Endothelial cell of umbilical vein (primary cell): ENCODE data around the gene ZSWIM5. TPM values are rescaled to one million over a fixed set of nuclear protein-coding genes. Genes with fewer than 3 reads are reported as not detected.

Source experiments
- BruUV-seq: library from RNA; stranded (reverse); fragments of 400-500 nt; replicated peaks from 2 replicates; lab custom pipeline; 2021; lab: Mats Ljungman, UMichigan
- CTCF ChIA-PET: fragments of 300-600, 350-600 bp; sonication (Branson Sonifier 250); formaldehyde crosslinking; loops from one replicate; lab custom pipeline; 2021; ENCODE audit warnings: antibody characterized with exemption, inconsistent platforms; lab: Charles Lee
- POLR2A ChIA-PET: fragments of 300-600, 350-600 bp; sonication (Branson Sonifier 250); formaldehyde crosslinking; loops from one replicate; lab custom pipeline; 2021; ENCODE audit warnings: antibody characterized with exemption, inconsistent platforms; lab: Charles Lee
- DNase-seq: peaks from one replicate; pipeline ENCODE4 v3.0.0-alpha.2; 2011; ENCODE audit warnings: low read depth, low spot score
- FAIRE-seq: peaks from 2 replicates; lab custom pipeline; 2011; peaks lifted over from hg19 to GRCh38; lab: Jason Lieb, UNC
- H2AFZ ChIP-seq: 2 replicates; pipeline ENCODE4 v1.6.0; 2012; ENCODE audit warnings: low read depth, low read length, control low read depth, inconsistent platforms
- H3K27ac ChIP-seq: 2 replicates; pipeline ENCODE4 v1.5.1; 2011; ENCODE audit warnings: low read depth, mild to moderate bottlenecking, control low read depth, low read length, moderate library complexity; ENCODE audit not compliant: insufficient read depth
- H3K27me3 ChIP-seq, 2 experiments: 2 replicates each; pipeline versions ENCODE4 v1.6.0 to v1.6.1; 2011; ENCODE audit warnings: low read length in 2 of 2, mixed read lengths in 1 of 2; ENCODE audit not compliant: control insufficient read depth in 2 of 2, insufficient read depth in 2 of 2
- H3K36me3 ChIP-seq, 2 experiments: 2 replicates in 1 of 2; 3 replicates in 1 of 2; pipeline ENCODE4 v1.5.1; 2011; ENCODE audit warnings: low read length in 2 of 2, mild to moderate bottlenecking in 1 of 2, moderate library complexity in 1 of 2; ENCODE audit not compliant: control insufficient read depth in 2 of 2, insufficient read depth in 2 of 2; ENCODE audit errors: extremely low read depth in 1 of 2
- H3K4me1 ChIP-seq: 3 replicates; pipeline ENCODE4 v1.5.1; 2011; ENCODE audit warnings: mild to moderate bottlenecking, low read length; ENCODE audit not compliant: control insufficient read depth, insufficient read depth; ENCODE audit errors: extremely low read depth
- H3K4me2 ChIP-seq: 2 replicates; pipeline ENCODE4 v1.6.1; 2011; ENCODE audit warnings: low read length, control low read depth, mixed read lengths; ENCODE audit not compliant: insufficient read depth
- H3K4me3 ChIP-seq, 3 experiments: fragments of 200-600 bp in 1 of 3; sonication (generic), shearing (Covaris generic) in 1 of 3; replicated peaks in 1 of 3; 2 replicates each; pipeline ENCODE4 v1.5.1; 2011 to 2016; ENCODE audit warnings: control low read depth in 3 of 3, low read length in 3 of 3, mild to moderate bottlenecking in 2 of 3, inconsistent platforms in 1 of 3, low read depth in 1 of 3, moderate library complexity in 1 of 3; ENCODE audit not compliant: insufficient read depth in 1 of 3
- H3K79me2 ChIP-seq: 2 replicates; pipeline ENCODE4 v1.6.0; 2012; ENCODE audit warnings: low read length, inconsistent platforms; ENCODE audit not compliant: control insufficient read depth, insufficient read depth
- H3K9ac ChIP-seq: replicated peaks from 2 replicates; pipeline ENCODE3; 2011; ENCODE audit warnings: low read length, control low read depth; ENCODE audit not compliant: insufficient read depth; ENCODE audit errors: extremely low read depth
- H3K9me1 ChIP-seq: replicated peaks from 3 replicates; pipeline ENCODE4 v1.6.0; 2011; ENCODE audit warnings: mild to moderate bottlenecking, low read length; ENCODE audit not compliant: control insufficient read depth, insufficient read depth; ENCODE audit errors: extremely low read depth
- H3K9me3 ChIP-seq: replicated peaks from 2 replicates; pipeline ENCODE4 v1.5.1; 2012; ENCODE audit warnings: low read length, inconsistent platforms; ENCODE audit not compliant: control insufficient read depth, insufficient read depth
- H4K20me1 ChIP-seq: replicated peaks from 2 replicates; pipeline ENCODE3; 2011; ENCODE audit warnings: mild to moderate bottlenecking, low read length; ENCODE audit not compliant: control insufficient read depth, insufficient read depth; ENCODE audit errors: extremely low read depth
- CTCF ChIP-seq, 2 donors: IDR thresholded peaks; 1 replicate in 1 of 2; 2 replicates in 1 of 2; pipeline ENCODE4 v1.5.1; 2011; ENCODE audit warnings: low read length in 2 of 2, mild to moderate bottlenecking in 2 of 2, moderate library complexity in 2 of 2, control low read depth in 1 of 2, inconsistent platforms in 1 of 2, low read depth in 1 of 2; ENCODE audit not compliant: insufficient read depth in 1 of 2; ENCODE audit errors: extremely low read depth in 1 of 2
- EZH2 ChIP-seq: IDR thresholded peaks from 2 replicates; pipeline ENCODE4 v1.6.1; 2012; ENCODE audit warnings: borderline replicate concordance, low read depth, mild to moderate bottlenecking, moderate library complexity, low read length, inconsistent platforms; ENCODE audit not compliant: severe bottlenecking
- FOS ChIP-seq: IDR thresholded peaks from 2 replicates; pipeline ENCODE4 v1.6.1; 2011; ENCODE audit warnings: mild to moderate bottlenecking, low read length, moderate library complexity, borderline replicate concordance; ENCODE audit not compliant: insufficient read depth
- GATA2 ChIP-seq: IDR thresholded peaks from 2 replicates; pipeline ENCODE4 v1.7.0; 2011; ENCODE audit warnings: low read depth, mild to moderate bottlenecking, moderate library complexity, mixed read lengths, low read length; ENCODE audit not compliant: insufficient read length, insufficient read depth
- MAX ChIP-seq: IDR thresholded peaks from 2 replicates; pipeline ENCODE4 v1.6.1; 2011; ENCODE audit not compliant: insufficient read depth, insufficient read length
- POLR2A ChIP-seq: IDR thresholded peaks from 2 replicates; pipeline ENCODE4 v1.6.1; 2012; ENCODE audit warnings: low read depth, mild to moderate bottlenecking, control low read depth, low read length
- POLR2AphosphoS5 ChIP-seq: IDR thresholded peaks from 2 replicates; pipeline ENCODE4 v1.6.1; 2012; ENCODE audit warnings: low read depth, mild to moderate bottlenecking, control low read depth, low read length, moderate library complexity; ENCODE audit not compliant: insufficient read depth
- dilution Hi-C: fragments of 300-500 bp; cut with MboI; formaldehyde crosslinking; loops from one replicate; pipeline ENCODE4 v1.15.0; 2019; ENCODE audit warnings: low sequenced_read_pairs; ENCODE audit not compliant: extremely low pct_ligation_motif_present
- intact Hi-C: fragments of 100-400 bp; cut with micrococcal nuclease; formaldehyde crosslinking; loops from one replicate; pipeline ENCODE4 v1.10.0; 2022
- polyA plus RNA-seq, 4 experiments: library from polyadenylated mRNA; depleted of rRNA in 3 of 4; stranded (reverse) in 3 of 4; unstranded in 1 of 4; fragments of >200 nt; gene quantifications; 2 replicates each; pipeline versions ENCODE4 v1.2.1 to v1.2.3, GENCODE V29; 2011 to 2012; ENCODE audit warnings: missing spikeins in 1 of 4
- total RNA-seq: library from RNA; stranded (reverse); gene quantifications from 2 replicates; pipeline ENCODE4 v1.2.3, GENCODE V29; 2021

The ZSWIM5 gene
- total and polyA plus RNA-seq, 2 donors (not counting 3 experiments of a cell fraction or from before 2014, with no cell fraction given) = 1.6 to 4.3 TPM

DNA sequence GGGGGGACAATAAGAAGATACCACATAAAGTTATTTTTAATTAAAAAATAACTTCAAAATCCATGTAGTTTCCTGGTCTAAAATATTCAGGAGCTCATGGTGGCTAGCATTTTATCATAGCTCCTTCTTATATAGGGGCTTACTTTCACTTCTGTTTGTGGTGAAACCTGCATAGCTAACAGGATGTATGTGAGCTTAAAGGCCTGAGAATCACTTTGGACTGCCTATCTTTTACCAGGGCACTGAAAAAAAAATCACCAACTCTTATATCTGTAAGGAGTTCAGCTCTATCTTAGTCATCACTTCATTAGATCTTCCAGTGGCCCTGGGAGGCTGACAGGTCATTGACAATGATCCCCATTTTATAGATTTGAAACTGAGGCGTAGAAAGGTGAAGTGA is 173.0 kb downstream of the ZSWIM5 start:
- dilution Hi-C loops = no loop called here
- no peak overlapping the region for H3K9ac ChIP-seq
- H2AFZ ChIP-seq = no peak overlapping the region
- no peak for FAIRE-seq
- H3K4me3 ChIP-seq = no peak overlapping the region
- POLR2A ChIA-PET = no interaction called here
- BruUV-seq = no TSS peak
- no peaks in the 10 kb centered on the region for H3K27me3 ChIP-seq
- TF ChIP-seq POLR2A = no peak
- TF ChIP-seq EZH2 = no peak
- no peak for TF ChIP-seq MAX
- no peak for TF ChIP-seq FOS
- no peak for TF ChIP-seq POLR2AphosphoS5
- no peak for TF ChIP-seq GATA2
- TF ChIP-seq CTCF (IDR thresholded peaks at IDR 0.05; ENCODE audit: extremely low read depth in 1 of 2, insufficient read depth in 1 of 2, low read depth in 1 of 2, low read length in 2 of 2) = no peak
- no peak overlapping the region for H3K27ac ChIP-seq
- intact Hi-C loops = no loop called here
- no peaks in the 10 kb centered on the region for H3K4me1 ChIP-seq
- H3K9me3 ChIP-seq = no peaks in the 10 kb centered on the region
- H3K36me3 ChIP-seq = peaks cover 0 to 2% of the 10 kb centered on the region in 2 experiments
- DNase-seq = no peak
- H3K79me2 ChIP-seq = no peaks in the 10 kb centered on the region
- no peaks in the 10 kb centered on the region for H4K20me1 ChIP-seq
- CTCF ChIA-PET = interaction anchor here (0.8 kb wide), 2 partner anchors 15 to 270 kb away, joined by 3 to 4 read pairs; no protein-coding TSS in a partner anchor
- no peaks in the 10 kb centered on the region for H3K9me1 ChIP-seq
- H3K4me2 ChIP-seq = no peak overlapping the region
